ENCODE data around the gene MRC2.

MRC2 gene

GRCh38 chr17:62655656-62656055 lies 28.2 kb downstream of the MRC2 start:
- no peak for FAIRE-seq
- no peak for DNase-seq (ENCODE audit: insufficient read length, low spot score)

GRCh38 chr17:62656446-62656845 lies 29.0 kb downstream of the MRC2 start:
- DNase-seq (ENCODE audit: insufficient read length, low spot score) (no peak), FAIRE-seq (no peak)
- TF ChIP-seq TAF1 (IDR thresholded peaks at IDR 0.05; ENCODE audit: low read depth, low read length) (no peak), POU2F2 (IDR thresholded peaks at IDR 0.05; ENCODE audit: low read depth, low read length) (no peak), POLR2AphosphoS5 (IDR thresholded peaks at IDR 0.05; ENCODE audit: low read depth, low read length) (no peak), POLR2A (IDR thresholded peaks at IDR 0.05; ENCODE audit: low read depth, low read length) (no peak), PAX5 (IDR thresholded peaks at IDR 0.05; ENCODE audit: insufficient read depth, low read length, severe bottlenecking) (no peak)

More at GRCh38 chr17:62655656-62656055, 28.2 kb downstream of the MRC2 start:
- no peak for TF ChIP-seq SPI1 (IDR thresholded peaks at IDR 0.05; ENCODE audit: low read depth, low read length)
- TF ChIP-seq POLR2AphosphoS5 (IDR thresholded peaks at IDR 0.05; ENCODE audit: low read depth, low read length) = no peak
- TF ChIP-seq POLR2A (IDR thresholded peaks at IDR 0.05; ENCODE audit: low read depth, low read length) = no peak
- no peak for TF ChIP-seq POU2F2 (IDR thresholded peaks at IDR 0.05; ENCODE audit: low read depth, low read length)
- TF ChIP-seq TAF1 (IDR thresholded peaks at IDR 0.05; ENCODE audit: low read depth, low read length) = no peak
- TF ChIP-seq PAX5 (IDR thresholded peaks at IDR 0.05; ENCODE audit: insufficient read depth, low read length, severe bottlenecking) = no peak

- DNase-seq (ENCODE audit: insufficient read length, low spot score) (no peak), FAIRE-seq (no peak)
- TF ChIP-seq SPI1 (IDR thresholded peaks at IDR 0.05; ENCODE audit: low read depth, low read length) (no peak), POU2F2 (IDR thresholded peaks at IDR 0.05; ENCODE audit: low read depth, low read length) (no peak), POLR2AphosphoS5 (IDR thresholded peaks at IDR 0.05; ENCODE audit: low read depth, low read length) (no peak), POLR2A (IDR thresholded peaks at IDR 0.05; ENCODE audit: low read depth, low read length) (no peak), PAX5 (IDR thresholded peaks at IDR 0.05; ENCODE audit: insufficient read depth, low read length, severe bottlenecking) (no peak), TAF1 (IDR thresholded peaks at IDR 0.05; ENCODE audit: low read depth, low read length) (no peak)
Measured at GRCh38 chr17:62657145-62657665, 29.7 kb downstream of the MRC2 start.

- DNase-seq (ENCODE audit: insufficient read length, low spot score) (no peak), FAIRE-seq (no peak)
- TF ChIP-seq SPI1 (IDR thresholded peaks at IDR 0.05; ENCODE audit: low read depth, low read length) = no peak
- no peak for TF ChIP-seq POLR2A (IDR thresholded peaks at IDR 0.05; ENCODE audit: low read depth, low read length)
- no peak for TF ChIP-seq PAX5 (IDR thresholded peaks at IDR 0.05; ENCODE audit: insufficient read depth, low read length, severe bottlenecking)
- TF ChIP-seq POU2F2 (IDR thresholded peaks at IDR 0.05; ENCODE audit: low read depth, low read length) = no peak
- no peak for TF ChIP-seq POLR2AphosphoS5 (IDR thresholded peaks at IDR 0.05; ENCODE audit: low read depth, low read length)
- TF ChIP-seq TAF1 (IDR thresholded peaks at IDR 0.05; ENCODE audit: low read depth, low read length) = no peak
Measured at GRCh38 chr17:62657690-62658089, 30.2 kb downstream of the MRC2 start.

- DNase-seq (ENCODE audit: insufficient read length, low spot score) = no peak
- TF ChIP-seq PAX5 (IDR thresholded peaks at IDR 0.05; ENCODE audit: insufficient read depth, low read length, severe bottlenecking) (no peak), POU2F2 (IDR thresholded peaks at IDR 0.05; ENCODE audit: low read depth, low read length) (no peak), TAF1 (IDR thresholded peaks at IDR 0.05; ENCODE audit: low read depth, low read length) (no peak), POLR2AphosphoS5 (IDR thresholded peaks at IDR 0.05; ENCODE audit: low read depth, low read length) (no peak), POLR2A (IDR thresholded peaks at IDR 0.05; ENCODE audit: low read depth, low read length) (no peak), SPI1 (IDR thresholded peaks at IDR 0.05; ENCODE audit: low read depth, low read length) (no peak)
- no peak for FAIRE-seq
Measured at GRCh38 chr17:62658136-62658920, 30.9 kb downstream of the MRC2 start.

- no peak for DNase-seq (ENCODE audit: insufficient read length, low spot score)
- no peak for FAIRE-seq
- TF ChIP-seq TAF1 (IDR thresholded peaks at IDR 0.05; ENCODE audit: low read depth, low read length) = no peak
- no peak for TF ChIP-seq SPI1 (IDR thresholded peaks at IDR 0.05; ENCODE audit: low read depth, low read length)
- TF ChIP-seq POLR2AphosphoS5 (IDR thresholded peaks at IDR 0.05; ENCODE audit: low read depth, low read length) = no peak
- TF ChIP-seq POU2F2 (IDR thresholded peaks at IDR 0.05; ENCODE audit: low read depth, low read length) = no peak
- TF ChIP-seq PAX5 (IDR thresholded peaks at IDR 0.05; ENCODE audit: insufficient read depth, low read length, severe bottlenecking) = no peak
- no peak for TF ChIP-seq POLR2A (IDR thresholded peaks at IDR 0.05; ENCODE audit: low read depth, low read length)
Measured at GRCh38 chr17:62660629-62661118, 33.2 kb downstream of the MRC2 start.

GRCh38 chr17:62661337-62661736 lies 33.9 kb downstream of the MRC2 start:
- no peak for TF ChIP-seq TAF1 (IDR thresholded peaks at IDR 0.05; ENCODE audit: low read depth, low read length)
- no peak for TF ChIP-seq POLR2A (IDR thresholded peaks at IDR 0.05; ENCODE audit: low read depth, low read length)
- no peak for TF ChIP-seq POU2F2 (IDR thresholded peaks at IDR 0.05; ENCODE audit: low read depth, low read length)
- no peak for TF ChIP-seq SPI1 (IDR thresholded peaks at IDR 0.05; ENCODE audit: low read depth, low read length)
- TF ChIP-seq PAX5 (IDR thresholded peaks at IDR 0.05; ENCODE audit: insufficient read depth, low read length, severe bottlenecking) = no peak
- TF ChIP-seq POLR2AphosphoS5 (IDR thresholded peaks at IDR 0.05; ENCODE audit: low read depth, low read length) = no peak
- FAIRE-seq (no peak), DNase-seq (ENCODE audit: insufficient read length, low spot score) (no peak)

GRCh38 chr17:62662855-62663254 lies 35.4 kb downstream of the MRC2 start:
- FAIRE-seq (no peak), DNase-seq (ENCODE audit: insufficient read length, low spot score) (no peak)
- TF ChIP-seq SPI1 (IDR thresholded peaks at IDR 0.05; ENCODE audit: low read depth, low read length) = no peak

GRCh38 chr17:62663304-62663703 lies 35.8 kb downstream of the MRC2 start:
- FAIRE-seq (no peak), DNase-seq (ENCODE audit: insufficient read length, low spot score) (no peak)
- TF ChIP-seq PAX5 (IDR thresholded peaks at IDR 0.05; ENCODE audit: insufficient read depth, low read length, severe bottlenecking) (no peak), POU2F2 (IDR thresholded peaks at IDR 0.05; ENCODE audit: low read depth, low read length) (no peak), TAF1 (IDR thresholded peaks at IDR 0.05; ENCODE audit: low read depth, low read length) (no peak), SPI1 (IDR thresholded peaks at IDR 0.05; ENCODE audit: low read depth, low read length) (no peak), POLR2A (IDR thresholded peaks at IDR 0.05; ENCODE audit: low read depth, low read length) (no peak)

Measured in GM12891 (cell line).